Smooth muscle cell (in vitro differentiated cells): ENCODE measurements around the gene TP53BP2. TPM values are rescaled to one million over a fixed set of nuclear protein-coding genes. Genes with fewer than 3 reads are reported as not detected.

Source experiments
- DNase-seq: peaks from one replicate; lab custom pipeline; 2025; ENCODE audit not compliant: unreplicated experiment; lab: John Stamatoyannopoulos, UW
- H2AFZ ChIP-seq: fragments of 200-600 bp; sonication (generic); 2 replicates; pipeline ENCODE4 v1.6.0; 2016; ENCODE audit warnings: antibody characterized with exemption, low read depth, mild to moderate bottlenecking
- H3F3A ChIP-seq: fragments of 200-600 bp; sonication (generic); 2 replicates; pipeline ENCODE4 v1.6.0; 2017; ENCODE audit warnings: antibody characterized with exemption, low read depth
- H3K27ac ChIP-seq: fragments of 200-600 bp; sonication (generic); 2 replicates; pipeline ENCODE4 v1.5.1; 2016; ENCODE audit warnings: low read depth, mild to moderate bottlenecking
- H3K27me3 ChIP-seq: fragments of 200-600 bp; sonication (generic); 2 replicates; pipeline ENCODE4 v1.6.1; 2016; ENCODE audit warnings: low read depth, mild to moderate bottlenecking
- H3K36me3 ChIP-seq: fragments of 200-600 bp; sonication (generic); 2 replicates; pipeline ENCODE4 v1.5.1; 2016; ENCODE audit warnings: low read depth
- H3K4me1 ChIP-seq: fragments of 200-600 bp; sonication (generic); 2 replicates; pipeline ENCODE4 v1.5.1; 2016; ENCODE audit warnings: low read depth
- H3K4me2 ChIP-seq: fragments of 200-600 bp; sonication (generic); 2 replicates; pipeline ENCODE4 v1.6.0; 2016; ENCODE audit warnings: mild to moderate bottlenecking
- H3K4me3 ChIP-seq: fragments of 200-600 bp; sonication (generic); 2 replicates; pipeline ENCODE4 v1.5.1; 2016; ENCODE audit warnings: mild to moderate bottlenecking
- H3K79me2 ChIP-seq: fragments of 200-600 bp; sonication (generic); 2 replicates; pipeline ENCODE4 v1.6.0; 2016; ENCODE audit warnings: low read depth, mild to moderate bottlenecking
- H3K9ac ChIP-seq: fragments of 200-600 bp; sonication (generic); 2 replicates; pipeline ENCODE4 v1.6.0; 2016; ENCODE audit warnings: low read depth
- H3K9me3 ChIP-seq: fragments of 200-600 bp; sonication (generic); replicated peaks from 2 replicates; pipeline ENCODE4 v1.5.1; 2016; ENCODE audit warnings: low read depth
- H4K20me1 ChIP-seq: fragments of 200-600 bp; sonication (generic); 2 replicates; pipeline ENCODE4 v1.6.0; 2016; ENCODE audit warnings: low read depth
- WGBS: methylation state at CpG from one replicate; pipeline ENCODE4 v1.1.7; 2016; ENCODE audit warnings: low lambda C conversion rate; 5-methylcytosine and 5-hydroxymethylcytosine counted together
- polyA plus RNA-seq: library from polyadenylated mRNA; unstranded; fragments of >200 nt; fragmentation: Nextera tagmentation; extraction: Ambion mirVana; gene quantifications from 2 replicates; pipeline ENCODE4 v1.2.1, GENCODE V29; 2016
- total RNA-seq: library from RNA; depleted of rRNA; stranded (reverse); fragments of >200 nt; gene quantifications from 2 replicates; pipeline ENCODE4 v1.2.3, GENCODE V29; 2014
- TF ChIP-seq, protein P1 (sequence below): fragments of 200-600 bp; sonication (generic); IDR thresholded peaks from 2 replicates; pipeline ENCODE4 v1.5.1; 2017; ENCODE audit warnings: borderline replicate concordance, mild to moderate bottlenecking, antibody characterized with exemption; ENCODE audit not compliant: insufficient read depth, poor library complexity, severe bottlenecking

TP53BP2 gene
- total and polyA plus RNA-seq, 2 experiments from 2014 or later, result 11.8 to 30.8 TPM

DNA sequence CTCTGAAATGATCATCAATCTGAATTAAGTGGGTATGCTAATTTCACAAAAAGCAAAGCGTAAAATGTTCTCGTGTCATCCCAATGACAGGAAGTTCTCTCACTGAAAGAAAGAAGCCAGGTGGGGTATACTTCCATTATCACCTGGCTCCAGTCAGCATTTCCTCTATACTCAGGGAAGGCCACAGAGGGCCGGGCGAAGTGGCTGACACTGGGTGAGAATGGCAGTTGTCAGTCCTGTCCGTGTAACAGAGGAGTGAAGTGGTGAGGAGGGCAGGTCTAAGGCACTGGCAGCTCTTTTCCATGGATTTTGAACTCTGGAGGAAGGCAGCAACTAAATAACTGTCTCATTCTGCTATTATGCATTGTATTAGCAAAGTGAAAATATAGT, 73.0 kb downstream of the TP53BP2 start:
- 85% methylated on average over 5 of the region's 5 CpGs for WGBS
- no peak for DNase-seq
- Histone ChIP-seq H4K20me1 (peaks cover 11% of the 10 kb centered on the region), H3K9me3 (no peaks in the 10 kb centered on the region), H2AFZ (no peak overlapping the region), H3K79me2 (no peaks in the 10 kb centered on the region), H3K27me3 (no peaks in the 10 kb centered on the region), H3K4me1 (peaks cover 13% of the 10 kb centered on the region), H3K9ac (no peak overlapping the region), H3K27ac (peak overlapping the region; percentile 93), H3K36me3 (peaks cover 14% of the 10 kb centered on the region), H3F3A (peaks cover 37% of the 10 kb centered on the region), H3K4me2 (peak overlapping the region; percentile 77), H3K4me3 (no peak overlapping the region)
- TF ChIP-seq, protein P1, sequence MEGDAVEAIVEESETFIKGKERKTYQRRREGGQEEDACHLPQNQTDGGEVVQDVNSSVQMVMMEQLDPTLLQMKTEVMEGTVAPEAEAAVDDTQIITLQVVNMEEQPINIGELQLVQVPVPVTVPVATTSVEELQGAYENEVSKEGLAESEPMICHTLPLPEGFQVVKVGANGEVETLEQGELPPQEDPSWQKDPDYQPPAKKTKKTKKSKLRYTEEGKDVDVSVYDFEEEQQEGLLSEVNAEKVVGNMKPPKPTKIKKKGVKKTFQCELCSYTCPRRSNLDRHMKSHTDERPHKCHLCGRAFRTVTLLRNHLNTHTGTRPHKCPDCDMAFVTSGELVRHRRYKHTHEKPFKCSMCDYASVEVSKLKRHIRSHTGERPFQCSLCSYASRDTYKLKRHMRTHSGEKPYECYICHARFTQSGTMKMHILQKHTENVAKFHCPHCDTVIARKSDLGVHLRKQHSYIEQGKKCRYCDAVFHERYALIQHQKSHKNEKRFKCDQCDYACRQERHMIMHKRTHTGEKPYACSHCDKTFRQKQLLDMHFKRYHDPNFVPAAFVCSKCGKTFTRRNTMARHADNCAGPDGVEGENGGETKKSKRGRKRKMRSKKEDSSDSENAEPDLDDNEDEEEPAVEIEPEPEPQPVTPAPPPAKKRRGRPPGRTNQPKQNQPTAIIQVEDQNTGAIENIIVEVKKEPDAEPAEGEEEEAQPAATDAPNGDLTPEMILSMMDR, result no peak

DNA sequence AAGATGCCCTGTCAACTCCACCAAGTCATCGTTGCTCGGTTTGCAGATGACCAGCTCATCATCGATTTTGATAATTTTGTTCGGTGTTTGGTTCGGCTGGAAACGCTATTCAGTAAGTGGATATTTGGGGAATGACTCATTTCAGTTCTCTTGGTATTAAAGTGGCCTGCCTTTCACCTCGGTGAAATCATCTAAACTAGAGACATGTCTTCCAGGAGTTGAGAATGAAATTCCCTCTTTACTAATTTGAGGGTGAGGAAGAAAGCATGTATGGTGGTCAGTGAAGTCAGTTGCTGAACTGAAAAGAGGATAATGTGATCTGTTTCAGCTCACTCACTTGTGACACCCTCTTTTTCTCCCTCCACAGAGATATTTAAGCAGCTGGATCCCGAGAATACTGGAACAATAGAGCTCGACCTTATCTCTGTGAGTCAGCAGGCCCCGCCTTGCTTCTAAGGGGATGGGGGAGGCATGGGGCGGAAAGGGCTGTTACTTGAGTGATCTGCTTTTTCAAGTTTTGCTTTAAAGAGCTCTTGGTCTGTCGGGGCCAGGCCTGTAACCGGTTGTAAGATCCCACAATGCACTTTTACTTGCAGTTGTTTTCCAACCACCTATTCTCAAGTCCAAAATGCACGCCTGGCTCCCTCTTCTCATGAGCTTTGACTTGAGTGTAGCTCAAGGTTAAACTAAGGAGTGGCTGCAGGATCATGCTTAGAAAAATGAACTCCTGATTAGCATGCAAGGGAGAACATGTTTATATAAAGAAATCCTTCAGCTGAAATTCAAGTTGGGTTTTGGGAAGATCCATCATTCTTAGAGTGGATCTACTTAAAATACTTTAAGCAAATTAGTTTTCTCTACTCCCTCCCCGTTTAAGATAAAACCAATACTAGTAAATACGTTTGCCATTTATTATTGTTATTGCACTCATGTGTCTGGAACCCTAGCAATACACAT, 73.7 kb downstream of the TP53BP2 start:
- Histone ChIP-seq H3K4me1 (peaks cover 13% of the 10 kb centered on the region), H3K27ac (peak overlapping the region; percentile 93), H3F3A (peaks cover 37% of the 10 kb centered on the region), H4K20me1 (peaks cover 11% of the 10 kb centered on the region), H2AFZ (no peak overlapping the region), H3K4me2 (peak overlapping the region; percentile 77), H3K4me3 (no peak overlapping the region), H3K79me2 (no peaks in the 10 kb centered on the region), H3K9me3 (no peaks in the 10 kb centered on the region), H3K27me3 (no peaks in the 10 kb centered on the region), H3K9ac (peak overlapping the region; percentile 70), H3K36me3 (peaks cover 14% of the 10 kb centered on the region)
- WGBS, result 17% methylated on average over 16 of the region's 16 CpGs
- no peak for DNase-seq
- TF ChIP-seq, protein P1, result no peak

DNA sequence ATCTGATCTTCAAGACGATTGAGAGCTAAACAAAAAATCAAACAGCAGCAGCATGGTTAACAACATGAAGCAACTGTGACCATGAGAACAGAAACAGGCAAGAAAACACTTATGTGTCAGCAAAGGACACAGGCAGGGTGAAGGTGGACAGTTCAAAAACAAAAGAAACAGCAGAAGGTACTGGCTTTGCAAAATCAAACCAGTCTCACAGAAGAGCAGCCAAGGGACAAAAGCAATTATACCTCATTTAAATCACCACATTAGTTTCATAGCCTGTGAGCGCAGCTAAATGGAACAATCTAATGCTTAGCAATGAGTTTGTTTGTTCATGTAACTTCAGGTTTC, 74.3 kb downstream of the TP53BP2 start:
- Histone ChIP-seq H3K27me3 (no peaks in the 10 kb centered on the region), H2AFZ (no peak overlapping the region), H3K79me2 (peaks cover under 1% of the 10 kb centered on the region), H3K9ac (peak overlapping the region; percentile 70), H3K4me2 (peak overlapping the region; percentile 77), H3K9me3 (no peaks in the 10 kb centered on the region), H4K20me1 (peaks cover 11% of the 10 kb centered on the region), H3K36me3 (peaks cover 14% of the 10 kb centered on the region), H3K4me1 (peaks cover 13% of the 10 kb centered on the region), H3K27ac (peak overlapping the region; percentile 93), H3F3A (peaks cover 37% of the 10 kb centered on the region), H3K4me3 (no peak overlapping the region)
- TF ChIP-seq, protein P1, result no peak
- WGBS, result 73% methylated on average over 2 of the region's 2 CpGs
- no peak for DNase-seq
